WTC11 (cell line): Measurements from ENCODE around the gene STAT3. TPM values are rescaled to one million over a fixed set of nuclear protein-coding genes. Genes with fewer than 3 reads are reported as not detected.

Experiments
- ATAC-seq: fragments of 200-7000 bp; cut with Tn5 transposase; 2 replicates; pipeline ENCODE4 v1.10.0; 2021; ENCODE audit warnings: mild to moderate bottlenecking, moderate library complexity
- CTCF ChIA-PET: fragments of 300-600 bp; sonication (Branson Sonifier 250); formaldehyde crosslinking; loops from one replicate; lab custom pipeline; 2021; ENCODE audit warnings: antibody characterized with exemption; lab: Charles Lee
- POLR2A ChIA-PET: fragments of 350-600 bp; sonication (Branson Sonifier 250); formaldehyde crosslinking; loops from one replicate; lab custom pipeline; 2021; ENCODE audit warnings: antibody characterized with exemption; lab: Charles Lee
- DNase-seq: peaks from one replicate; pipeline ENCODE4 v3.0.0; 2021; ENCODE audit warnings: low spot score
- H3K27ac Mint-ChIP-seq: 2 replicates; pipeline ENCODE4 v1.8.0; 2021; ENCODE audit warnings: mixed read lengths
- H3K27me3 Mint-ChIP-seq: 2 replicates; pipeline ENCODE4 v1.8.0; 2021; ENCODE audit warnings: low read depth, mild to moderate bottlenecking, moderate library complexity, mixed read lengths
- H3K36me3 Mint-ChIP-seq: 2 replicates; pipeline ENCODE4 v1.8.0; 2021; ENCODE audit warnings: mixed read lengths
- H3K4me1 Mint-ChIP-seq: 2 replicates; pipeline ENCODE4 v1.8.0; 2022; ENCODE audit warnings: mixed read lengths
- H3K4me3 Mint-ChIP-seq: 2 replicates; pipeline ENCODE4 v1.8.0; 2021; ENCODE audit warnings: mild to moderate bottlenecking, moderate library complexity, mixed read lengths
- H3K9me3 Mint-ChIP-seq: 2 replicates; pipeline ENCODE4 v1.8.0; 2021; ENCODE audit warnings: mixed read lengths
- ESRRA ChIP-seq: sonication (generic); formaldehyde crosslinking; IDR thresholded peaks from 2 replicates; pipeline ENCODE4 v1.8.1; 2022; ENCODE audit warnings: mild to moderate bottlenecking, missing genetic modification reagents, borderline replicate concordance
- FOXK1 ChIP-seq: sonication (generic); formaldehyde crosslinking; IDR thresholded peaks from 2 replicates; pipeline ENCODE4 v1.8.0; 2022; ENCODE audit warnings: mild to moderate bottlenecking, moderate library complexity, missing genetic modification reagents
- GRHL2 ChIP-seq: fragments of 250-450 bp; sonication (Bioruptor Pico); IDR thresholded peaks from 2 replicates; pipeline ENCODE4 v1.8.0; 2022; ENCODE audit warnings: mild to moderate bottlenecking, moderate library complexity; ENCODE audit not compliant: insufficient replicate concordance, severe bottlenecking
- KAT7 ChIP-seq: sonication (generic); formaldehyde crosslinking; IDR thresholded peaks from 2 replicates; pipeline ENCODE4 v1.8.1; 2023; ENCODE audit warnings: missing genetic modification reagents, mild to moderate bottlenecking, borderline replicate concordance
- MXD4 ChIP-seq: fragments of 250-450 bp; sonication (Bioruptor Pico); IDR thresholded peaks from 2 replicates; pipeline ENCODE4 v1.8.0; 2021; ENCODE audit warnings: mild to moderate bottlenecking, moderate library complexity, borderline replicate concordance
- ZNF121 ChIP-seq: sonication (generic); formaldehyde crosslinking; IDR thresholded peaks from 2 replicates; pipeline ENCODE4 v1.8.0; 2023; ENCODE audit warnings: missing genetic modification reagents
- ZNF138 ChIP-seq: sonication (generic); formaldehyde crosslinking; conservative IDR thresholded peaks from 2 replicates; pipeline ENCODE4 v1.8.1; 2022; ENCODE audit warnings: mild to moderate bottlenecking, moderate library complexity, missing genetic modification reagents
- ZNF263 ChIP-seq: sonication (generic); formaldehyde crosslinking; IDR thresholded peaks from 2 replicates; pipeline ENCODE4 v1.8.1; 2022; ENCODE audit warnings: low read depth, mild to moderate bottlenecking, moderate library complexity, missing genetic modification reagents
- ZNF396 ChIP-seq: fragments of 250-450 bp; sonication (Bioruptor Pico); IDR thresholded peaks from 2 replicates; pipeline ENCODE4 v1.8.0; 2021; ENCODE audit warnings: mild to moderate bottlenecking, moderate library complexity, borderline replicate concordance
- ZNF671 ChIP-seq: fragments of 250-450 bp; sonication (Bioruptor Pico); IDR thresholded peaks from 2 replicates; pipeline ENCODE4 v1.8.0; 2021; ENCODE audit warnings: mild to moderate bottlenecking
- total RNA-seq: library from RNA; stranded (reverse); gene quantifications from 3 replicates; pipeline ENCODE4 v1.2.3, GENCODE V29; 2021
- TF ChIP-seq, protein P1 (sequence below): fragments of 250-450 bp; sonication (Bioruptor Pico); IDR thresholded peaks from 2 replicates; pipeline ENCODE4 v1.9.0; 2021; ENCODE audit warnings: mild to moderate bottlenecking
- TF ChIP-seq, protein P2 (sequence below): sonication (generic); formaldehyde crosslinking; IDR thresholded peaks from 2 replicates; pipeline ENCODE4 v1.8.1; 2023; ENCODE audit warnings: mild to moderate bottlenecking, missing genetic modification reagents, moderate library complexity
- TF ChIP-seq, protein P3 (sequence below): fragments of 250-450 bp; sonication (Bioruptor Pico); IDR thresholded peaks from 2 replicates; pipeline ENCODE4 v1.9.0; 2021; ENCODE audit warnings: mild to moderate bottlenecking, borderline replicate concordance
- TF ChIP-seq, protein P4 (sequence below): fragments of 200-600 bp; IDR thresholded peaks from 2 replicates; pipeline ENCODE4 v1.8.0; 2022; ENCODE audit warnings: antibody characterized with exemption
- TF ChIP-seq, protein P5 (sequence below): sonication (generic); formaldehyde crosslinking; IDR thresholded peaks from 2 replicates; pipeline ENCODE4 v1.8.0; 2022; ENCODE audit warnings: mild to moderate bottlenecking, missing genetic modification reagents
- TF ChIP-seq, protein P6 (sequence below): sonication (generic); formaldehyde crosslinking; IDR thresholded peaks from 2 replicates; pipeline ENCODE4 v1.8.0; 2022; ENCODE audit warnings: mild to moderate bottlenecking, missing genetic modification reagents
- TF ChIP-seq, protein P7 (sequence below): sonication (generic); formaldehyde crosslinking; IDR thresholded peaks from 2 replicates; pipeline ENCODE4 v1.8.1; 2022; ENCODE audit warnings: missing genetic modification reagents, borderline replicate concordance

STAT3 gene
- total RNA-seq, 1 experiment from 2014 or later = 98.0 TPM

DNA sequence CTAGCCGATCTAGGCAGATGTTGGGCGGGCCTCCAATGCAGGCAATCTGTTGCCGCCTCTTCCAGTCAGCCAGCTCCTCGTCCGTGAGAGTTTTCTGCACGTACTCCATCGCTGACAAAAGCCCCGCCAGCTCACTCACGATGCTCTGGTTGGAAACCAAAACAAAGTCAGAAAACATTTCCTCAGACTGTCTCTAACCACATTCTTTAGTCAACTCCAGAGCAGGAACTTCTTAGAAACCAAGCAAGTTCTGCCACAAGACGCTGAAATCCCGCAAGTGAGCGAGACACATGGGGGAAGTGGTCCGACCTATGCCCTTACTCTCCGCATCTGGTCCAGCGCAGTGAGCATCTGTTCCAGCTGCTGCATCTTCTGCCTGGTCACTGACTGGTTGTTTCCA is 50.8 kb downstream of the STAT3 start (continued):
- TF ChIP-seq ZNF396 (CRISPR knock-in tag) (no peak), ESRRA (CRISPR knock-in tag) (no peak), ZNF671 (no peak), ZNF263 (CRISPR knock-in tag) (no peak)

DNA sequence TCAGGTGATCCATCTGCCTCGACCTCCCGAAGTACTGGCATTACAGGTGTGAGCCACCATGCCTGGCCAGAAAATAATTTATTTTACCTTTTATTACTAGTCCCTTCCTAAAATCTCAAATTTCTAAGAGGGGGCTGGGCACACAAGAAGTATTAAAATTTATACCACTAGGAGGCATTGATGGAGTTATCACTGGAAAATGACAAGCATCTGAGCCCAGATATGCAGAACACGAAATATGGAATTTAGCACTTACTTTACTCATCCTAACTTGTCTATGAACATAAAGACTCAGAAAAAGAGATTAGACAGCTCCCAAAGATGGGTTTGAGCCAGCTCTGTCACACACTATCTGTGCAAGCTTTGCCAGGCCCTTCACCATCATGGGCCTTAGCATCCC is 53.6 kb downstream of the STAT3 start:
- Mint-ChIP-seq H3K4me1 (peaks cover 16% of the 10 kb centered on the region), H3K27me3 (no peaks in the 10 kb centered on the region), H3K36me3 (peaks cover 63% of the 10 kb centered on the region)
- ATAC-seq = no peak
- no peak for TF ChIP-seq KAT7 (CRISPR knock-in tag)
- TF ChIP-seq, protein P1, sequence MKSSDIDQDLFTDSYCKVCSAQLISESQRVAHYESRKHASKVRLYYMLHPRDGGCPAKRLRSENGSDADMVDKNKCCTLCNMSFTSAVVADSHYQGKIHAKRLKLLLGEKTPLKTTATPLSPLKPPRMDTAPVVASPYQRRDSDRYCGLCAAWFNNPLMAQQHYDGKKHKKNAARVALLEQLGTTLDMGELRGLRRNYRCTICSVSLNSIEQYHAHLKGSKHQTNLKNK (CRISPR knock-in tag) = no peak
- TF ChIP-seq GRHL2 (CRISPR knock-in tag) = no peak
- TF ChIP-seq, all 79 proteins: peak for 0
- DNase-seq = no peak
- Mint-ChIP-seq H3K27ac (no peak overlapping the region), H3K4me3 (no peak overlapping the region), H3K9me3 (no peaks in the 10 kb centered on the region)
- ChIA-PET POLR2A (no interaction called here), CTCF (interaction anchor here (0.6 kb wide), 1 partner anchor 15 kb away, joined by 3 read pairs; no protein-coding TSS in a partner anchor)

DNA sequence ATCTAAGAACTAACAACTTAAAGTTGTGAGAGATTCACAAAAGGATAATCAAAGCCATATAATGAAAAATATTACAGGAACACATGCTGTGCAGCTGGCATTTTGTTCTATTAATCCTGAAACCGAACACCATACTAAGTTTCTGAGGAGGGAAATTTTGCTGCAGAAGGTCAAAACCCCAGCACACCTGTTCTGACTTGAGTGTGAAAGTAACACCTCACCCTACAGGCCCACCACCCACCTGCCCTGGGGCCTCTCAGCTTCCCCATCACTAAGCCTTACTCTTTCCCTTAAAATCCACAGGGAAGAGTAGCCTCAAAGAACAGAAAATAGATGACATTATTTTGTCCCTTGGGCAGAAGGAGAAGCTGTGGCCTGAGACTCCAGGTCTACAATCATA is 55.2 kb downstream of the STAT3 start:
- Mint-ChIP-seq H3K27ac (no peak overlapping the region), H3K4me1 (peaks cover 30% of the 10 kb centered on the region), H3K9me3 (no peaks in the 10 kb centered on the region), H3K4me3 (no peak overlapping the region), H3K36me3 (peaks cover 56% of the 10 kb centered on the region), H3K27me3 (no peaks in the 10 kb centered on the region)
- CTCF ChIA-PET = interaction anchor here (1.7 kb wide), 1 partner anchor 111 kb away, joined by 5 read pairs; no protein-coding TSS in a partner anchor
- ATAC-seq (no peak), DNase-seq (no peak)
- POLR2A ChIA-PET = no interaction called here
- no peak for TF ChIP-seq FOXK1 (CRISPR knock-in tag)
- TF ChIP-seq, protein P2, sequence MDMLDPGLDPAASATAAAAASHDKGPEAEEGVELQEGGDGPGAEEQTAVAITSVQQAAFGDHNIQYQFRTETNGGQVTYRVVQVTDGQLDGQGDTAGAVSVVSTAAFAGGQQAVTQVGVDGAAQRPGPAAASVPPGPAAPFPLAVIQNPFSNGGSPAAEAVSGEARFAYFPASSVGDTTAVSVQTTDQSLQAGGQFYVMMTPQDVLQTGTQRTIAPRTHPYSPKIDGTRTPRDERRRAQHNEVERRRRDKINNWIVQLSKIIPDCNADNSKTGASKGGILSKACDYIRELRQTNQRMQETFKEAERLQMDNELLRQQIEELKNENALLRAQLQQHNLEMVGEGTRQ (CRISPR knock-in tag) = no peak
- TF ChIP-seq ZNF138 (CRISPR knock-in tag) = no peak
- no peak for TF ChIP-seq KAT7 (CRISPR knock-in tag)
- TF ChIP-seq, protein P3, sequence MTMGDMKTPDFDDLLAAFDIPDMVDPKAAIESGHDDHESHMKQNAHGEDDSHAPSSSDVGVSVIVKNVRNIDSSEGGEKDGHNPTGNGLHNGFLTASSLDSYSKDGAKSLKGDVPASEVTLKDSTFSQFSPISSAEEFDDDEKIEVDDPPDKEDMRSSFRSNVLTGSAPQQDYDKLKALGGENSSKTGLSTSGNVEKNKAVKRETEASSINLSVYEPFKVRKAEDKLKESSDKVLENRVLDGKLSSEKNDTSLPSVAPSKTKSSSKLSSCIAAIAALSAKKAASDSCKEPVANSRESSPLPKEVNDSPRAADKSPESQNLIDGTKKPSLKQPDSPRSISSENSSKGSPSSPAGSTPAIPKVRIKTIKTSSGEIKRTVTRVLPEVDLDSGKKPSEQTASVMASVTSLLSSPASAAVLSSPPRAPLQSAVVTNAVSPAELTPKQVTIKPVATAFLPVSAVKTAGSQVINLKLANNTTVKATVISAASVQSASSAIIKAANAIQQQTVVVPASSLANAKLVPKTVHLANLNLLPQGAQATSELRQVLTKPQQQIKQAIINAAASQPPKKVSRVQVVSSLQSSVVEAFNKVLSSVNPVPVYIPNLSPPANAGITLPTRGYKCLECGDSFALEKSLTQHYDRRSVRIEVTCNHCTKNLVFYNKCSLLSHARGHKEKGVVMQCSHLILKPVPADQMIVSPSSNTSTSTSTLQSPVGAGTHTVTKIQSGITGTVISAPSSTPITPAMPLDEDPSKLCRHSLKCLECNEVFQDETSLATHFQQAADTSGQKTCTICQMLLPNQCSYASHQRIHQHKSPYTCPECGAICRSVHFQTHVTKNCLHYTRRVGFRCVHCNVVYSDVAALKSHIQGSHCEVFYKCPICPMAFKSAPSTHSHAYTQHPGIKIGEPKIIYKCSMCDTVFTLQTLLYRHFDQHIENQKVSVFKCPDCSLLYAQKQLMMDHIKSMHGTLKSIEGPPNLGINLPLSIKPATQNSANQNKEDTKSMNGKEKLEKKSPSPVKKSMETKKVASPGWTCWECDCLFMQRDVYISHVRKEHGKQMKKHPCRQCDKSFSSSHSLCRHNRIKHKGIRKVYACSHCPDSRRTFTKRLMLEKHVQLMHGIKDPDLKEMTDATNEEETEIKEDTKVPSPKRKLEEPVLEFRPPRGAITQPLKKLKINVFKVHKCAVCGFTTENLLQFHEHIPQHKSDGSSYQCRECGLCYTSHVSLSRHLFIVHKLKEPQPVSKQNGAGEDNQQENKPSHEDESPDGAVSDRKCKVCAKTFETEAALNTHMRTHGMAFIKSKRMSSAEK (CRISPR knock-in tag) = no peak
- TF ChIP-seq, protein P4, sequence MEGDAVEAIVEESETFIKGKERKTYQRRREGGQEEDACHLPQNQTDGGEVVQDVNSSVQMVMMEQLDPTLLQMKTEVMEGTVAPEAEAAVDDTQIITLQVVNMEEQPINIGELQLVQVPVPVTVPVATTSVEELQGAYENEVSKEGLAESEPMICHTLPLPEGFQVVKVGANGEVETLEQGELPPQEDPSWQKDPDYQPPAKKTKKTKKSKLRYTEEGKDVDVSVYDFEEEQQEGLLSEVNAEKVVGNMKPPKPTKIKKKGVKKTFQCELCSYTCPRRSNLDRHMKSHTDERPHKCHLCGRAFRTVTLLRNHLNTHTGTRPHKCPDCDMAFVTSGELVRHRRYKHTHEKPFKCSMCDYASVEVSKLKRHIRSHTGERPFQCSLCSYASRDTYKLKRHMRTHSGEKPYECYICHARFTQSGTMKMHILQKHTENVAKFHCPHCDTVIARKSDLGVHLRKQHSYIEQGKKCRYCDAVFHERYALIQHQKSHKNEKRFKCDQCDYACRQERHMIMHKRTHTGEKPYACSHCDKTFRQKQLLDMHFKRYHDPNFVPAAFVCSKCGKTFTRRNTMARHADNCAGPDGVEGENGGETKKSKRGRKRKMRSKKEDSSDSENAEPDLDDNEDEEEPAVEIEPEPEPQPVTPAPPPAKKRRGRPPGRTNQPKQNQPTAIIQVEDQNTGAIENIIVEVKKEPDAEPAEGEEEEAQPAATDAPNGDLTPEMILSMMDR = no peak
- TF ChIP-seq, protein P5, sequence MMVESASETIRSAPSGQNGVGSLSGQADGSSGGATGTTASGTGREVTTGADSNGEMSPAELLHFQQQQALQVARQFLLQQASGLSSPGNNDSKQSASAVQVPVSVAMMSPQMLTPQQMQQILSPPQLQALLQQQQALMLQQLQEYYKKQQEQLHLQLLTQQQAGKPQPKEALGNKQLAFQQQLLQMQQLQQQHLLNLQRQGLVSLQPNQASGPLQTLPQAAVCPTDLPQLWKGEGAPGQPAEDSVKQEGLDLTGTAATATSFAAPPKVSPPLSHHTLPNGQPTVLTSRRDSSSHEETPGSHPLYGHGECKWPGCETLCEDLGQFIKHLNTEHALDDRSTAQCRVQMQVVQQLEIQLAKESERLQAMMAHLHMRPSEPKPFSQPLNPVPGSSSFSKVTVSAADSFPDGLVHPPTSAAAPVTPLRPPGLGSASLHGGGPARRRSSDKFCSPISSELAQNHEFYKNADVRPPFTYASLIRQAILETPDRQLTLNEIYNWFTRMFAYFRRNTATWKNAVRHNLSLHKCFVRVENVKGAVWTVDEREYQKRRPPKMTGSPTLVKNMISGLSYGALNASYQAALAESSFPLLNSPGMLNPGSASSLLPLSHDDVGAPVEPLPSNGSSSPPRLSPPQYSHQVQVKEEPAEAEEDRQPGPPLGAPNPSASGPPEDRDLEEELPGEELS (CRISPR knock-in tag) = no peak
- TF ChIP-seq, protein P6, sequence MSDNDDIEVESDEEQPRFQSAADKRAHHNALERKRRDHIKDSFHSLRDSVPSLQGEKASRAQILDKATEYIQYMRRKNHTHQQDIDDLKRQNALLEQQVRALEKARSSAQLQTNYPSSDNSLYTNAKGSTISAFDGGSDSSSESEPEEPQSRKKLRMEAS (CRISPR knock-in tag) = no peak
- TF ChIP-seq ZNF121 = no peak
- TF ChIP-seq MXD4 (CRISPR knock-in tag) = no peak
- TF ChIP-seq, protein P7, sequence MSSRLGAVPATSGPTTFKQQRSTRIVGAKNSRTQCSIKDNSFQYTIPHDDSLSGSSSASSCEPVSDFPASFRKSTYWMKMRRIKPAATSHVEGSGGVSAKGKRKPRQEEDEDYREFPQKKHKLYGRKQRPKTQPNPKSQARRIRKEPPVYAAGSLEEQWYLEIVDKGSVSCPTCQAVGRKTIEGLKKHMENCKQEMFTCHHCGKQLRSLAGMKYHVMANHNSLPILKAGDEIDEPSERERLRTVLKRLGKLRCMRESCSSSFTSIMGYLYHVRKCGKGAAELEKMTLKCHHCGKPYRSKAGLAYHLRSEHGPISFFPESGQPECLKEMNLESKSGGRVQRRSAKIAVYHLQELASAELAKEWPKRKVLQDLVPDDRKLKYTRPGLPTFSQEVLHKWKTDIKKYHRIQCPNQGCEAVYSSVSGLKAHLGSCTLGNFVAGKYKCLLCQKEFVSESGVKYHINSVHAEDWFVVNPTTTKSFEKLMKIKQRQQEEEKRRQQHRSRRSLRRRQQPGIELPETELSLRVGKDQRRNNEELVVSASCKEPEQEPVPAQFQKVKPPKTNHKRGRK (CRISPR knock-in tag) = no peak
- TF ChIP-seq, all 79 proteins: peak for 0
